Stimulated activated CD4-positive, alpha-beta T cell treated with anti-CD3 and anti-CD28 coated beads, TNF-alpha, amount 100 ng/mL, for 24 hours (primary cell): Measurements from ENCODE around the gene PDE7B.
"Not testable (repeated sequence)": the region's sequence is repeated elsewhere in the genome, so short reads cannot be mapped to it uniquely, and the experiment has no call there.

Source experiments
- DNase-seq, 3 experiments: peaks; one replicate each; pipeline ENCODE4 v3.0.0-alpha.2; 2020; ENCODE audit warnings: low read depth in 3 of 3

PDE7B gene

GRCh38 chr6:136103763-136104311 lies 252.3 kb downstream of the PDE7B start:
- no peak for DNase-seq

- DNase-seq: no peak
Observed at GRCh38 chr6:136104556-136104955, 253.1 kb downstream of the PDE7B start.

GRCh38 chr6:136105797-136106196 lies 254.3 kb downstream of the PDE7B start:
- DNase-seq: not testable (repeated sequence)

DNA sequence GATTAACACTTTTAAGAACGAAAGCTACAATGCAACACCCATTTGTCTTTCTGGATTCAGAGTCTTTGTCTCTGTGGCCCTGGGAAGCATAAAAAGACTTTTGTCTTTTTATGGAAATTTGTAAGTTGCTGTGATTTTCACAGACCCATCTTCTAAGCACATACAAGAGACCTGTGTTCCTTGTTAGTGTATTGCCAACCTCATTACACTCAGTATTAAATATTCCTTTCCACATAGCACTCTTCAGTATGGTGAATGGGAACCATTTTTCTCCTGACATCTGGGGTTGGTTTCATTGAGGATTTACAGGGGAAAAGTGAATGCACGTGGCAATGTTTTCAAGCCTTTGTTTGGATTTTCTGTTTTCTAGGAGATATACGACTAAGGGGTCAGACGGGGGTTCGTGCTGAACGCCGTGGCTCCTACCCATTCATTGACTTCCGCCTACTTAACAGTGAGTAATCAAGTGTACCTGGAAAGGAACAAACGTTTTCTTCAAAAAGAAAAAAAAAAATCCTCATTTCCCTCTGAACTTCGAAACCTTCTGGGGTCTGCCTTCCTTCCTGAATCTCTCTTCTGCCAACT lies 257.0 kb downstream of the PDE7B start:
- DNase-seq: no peak

GRCh38 chr6:136111831-136112230 lies 260.3 kb downstream of the PDE7B start:
- DNase-seq: no peak

GRCh38 chr6:136112262-136112661 lies 260.8 kb downstream of the PDE7B start:
- no peak for DNase-seq

DNA sequence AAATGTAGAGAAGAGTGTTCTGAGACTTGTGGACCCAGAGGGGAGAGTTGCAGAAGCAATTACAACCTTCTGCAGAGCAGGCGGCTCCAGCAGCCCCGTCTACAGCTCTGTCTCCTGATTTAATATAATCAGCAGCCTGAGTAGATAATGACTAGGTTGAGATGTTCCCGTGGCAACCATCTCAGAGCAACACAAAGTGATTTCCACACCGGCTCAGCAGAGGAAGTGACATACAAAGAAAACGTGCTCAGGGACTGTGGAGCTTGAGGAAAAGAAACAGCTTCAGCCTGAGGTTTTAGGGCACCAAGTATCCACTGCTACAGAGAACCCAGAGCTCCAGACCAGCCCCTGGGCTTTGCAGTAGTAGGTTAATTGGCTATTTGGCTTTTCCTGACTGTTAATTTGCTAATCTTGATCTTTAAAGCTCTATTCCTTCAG lies 262.3 kb downstream of the PDE7B start:
- no peak for DNase-seq

- DNase-seq: no peak
Observed at GRCh38 chr6:136114661-136115060, 263.2 kb downstream of the PDE7B start.

GRCh38 chr6:136115941-136116340 lies 264.4 kb downstream of the PDE7B start:
- DNase-seq: no peak

DNA sequence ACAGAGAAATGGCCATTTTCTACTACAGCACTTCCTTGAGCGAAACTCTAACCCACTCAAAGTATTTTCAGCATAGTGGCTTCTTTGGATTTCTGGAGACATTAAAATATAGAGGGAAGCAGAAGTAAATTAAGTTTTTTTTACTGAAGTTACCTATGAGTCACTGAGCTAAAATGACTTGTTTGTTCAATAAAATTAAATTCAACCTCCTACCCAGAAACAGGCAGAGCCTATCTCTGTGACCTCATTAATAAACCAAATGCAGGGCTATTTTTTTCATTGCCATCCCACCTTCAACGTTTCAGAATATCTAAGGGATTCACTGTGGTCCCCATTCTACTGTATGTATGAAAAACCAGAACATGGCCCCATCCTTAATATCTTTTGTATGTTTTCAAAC lies 265.6 kb downstream of the PDE7B start:
- DNase-seq: no peak

GRCh38 chr6:136118787-136119186 lies 267.3 kb downstream of the PDE7B start:
- no peak for DNase-seq

DNA sequence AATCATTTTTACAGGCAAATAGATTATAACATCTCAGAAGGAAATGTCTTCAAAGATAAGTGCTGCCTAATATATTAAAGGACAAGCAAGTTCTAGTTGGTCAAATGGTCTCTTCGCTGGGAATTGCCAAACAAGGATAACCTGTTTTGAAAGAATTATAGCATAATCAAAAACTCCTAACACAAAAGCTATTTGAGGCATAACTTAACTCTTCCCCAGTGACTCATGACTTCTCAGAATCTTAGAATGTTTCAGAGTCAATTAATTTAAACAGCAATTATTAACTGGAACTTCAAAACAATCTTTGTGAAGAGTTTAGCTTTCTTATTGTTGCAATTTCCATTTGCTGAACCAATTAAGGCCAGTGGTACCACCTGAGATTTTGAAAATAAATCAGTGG lies 272.0 kb downstream of the PDE7B start:
- no peak for DNase-seq

DNA sequence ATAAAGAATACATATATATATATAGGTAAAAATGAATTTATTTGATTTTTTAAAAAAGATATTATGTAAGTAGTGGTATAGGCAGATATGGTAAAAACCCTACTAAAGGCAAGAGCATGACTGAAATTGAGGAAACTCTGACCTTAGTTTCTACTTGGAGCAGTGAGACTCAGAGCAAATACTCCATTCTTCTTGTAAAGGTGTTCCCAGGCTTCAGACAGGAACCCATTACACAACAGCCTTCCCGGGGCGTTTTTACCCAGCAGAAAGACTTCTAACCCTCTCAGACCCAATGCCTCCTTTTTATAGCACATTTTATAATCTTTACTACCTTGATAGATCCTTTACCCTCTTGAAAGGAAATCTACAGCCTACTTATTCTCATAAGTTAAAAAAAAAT lies 274.1 kb downstream of the PDE7B start:
- DNase-seq: no peak

DNA sequence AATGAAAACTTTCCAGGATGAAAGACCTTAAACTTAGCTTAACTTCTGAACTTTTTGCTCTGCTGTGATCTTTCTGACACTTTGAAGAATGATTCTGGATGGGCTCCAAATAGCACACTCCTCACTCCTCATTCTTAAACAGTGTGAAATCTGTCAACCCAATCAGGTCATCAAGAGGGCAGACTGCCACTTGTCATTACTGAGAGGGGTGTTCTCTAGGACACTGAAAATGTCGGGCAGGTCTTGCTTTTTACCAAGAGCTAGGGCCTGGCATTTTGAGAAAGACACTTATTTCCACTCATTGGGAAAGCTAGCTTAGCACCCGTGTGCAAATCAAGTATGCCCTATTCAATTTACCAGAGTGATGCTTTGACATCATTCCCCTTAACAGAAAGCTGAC lies 276.4 kb downstream of the PDE7B start:
- DNase-seq: no peak

- no peak for DNase-seq
Observed at GRCh38 chr6:136129365-136129764, 277.9 kb downstream of the PDE7B start.

DNA sequence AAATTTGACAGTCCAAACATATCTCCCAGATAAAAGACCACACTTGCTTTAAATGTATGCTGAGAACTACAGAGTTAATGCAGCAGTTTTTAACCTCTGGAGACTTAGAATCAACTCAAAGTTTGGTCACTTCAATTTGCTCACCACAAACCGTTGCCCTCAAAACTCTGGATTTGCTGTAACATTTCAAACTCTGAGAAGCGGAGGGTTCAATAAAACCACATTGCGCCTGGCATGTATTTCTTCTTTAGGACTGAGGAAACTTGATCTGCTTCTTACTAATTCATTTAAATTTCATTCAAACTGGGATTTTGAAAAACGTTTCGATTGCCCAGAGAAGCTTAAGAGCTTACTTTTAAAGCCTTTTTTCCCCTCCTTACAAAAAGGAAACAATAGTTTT lies 282.8 kb downstream of the PDE7B start:
- no peak for DNase-seq

- DNase-seq: no peak
Observed at GRCh38 chr6:136134751-136135150, 283.2 kb downstream of the PDE7B start.

DNA sequence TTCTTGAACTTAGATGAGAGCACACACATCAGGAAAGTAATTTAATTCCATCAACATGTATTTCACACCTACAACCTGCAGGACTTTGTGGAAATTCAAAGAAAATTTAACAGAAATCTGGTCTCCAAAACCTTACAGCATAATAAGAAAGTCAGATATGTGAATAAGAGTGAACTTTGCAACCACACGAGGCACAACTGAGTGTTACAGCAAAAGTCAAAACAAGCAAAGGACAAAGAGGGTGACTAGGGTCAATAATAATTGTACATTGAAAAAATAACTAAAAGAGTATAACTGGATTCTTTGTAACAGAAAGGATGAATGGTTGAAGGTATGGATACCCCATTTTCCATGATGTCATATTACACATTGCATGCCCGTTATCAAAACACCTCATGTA lies 284.8 kb downstream of the PDE7B start:
- DNase-seq: no peak

GRCh38 chr6:136137008-136137692 lies 285.6 kb downstream of the PDE7B start:
- DNase-seq: no peak

DNA sequence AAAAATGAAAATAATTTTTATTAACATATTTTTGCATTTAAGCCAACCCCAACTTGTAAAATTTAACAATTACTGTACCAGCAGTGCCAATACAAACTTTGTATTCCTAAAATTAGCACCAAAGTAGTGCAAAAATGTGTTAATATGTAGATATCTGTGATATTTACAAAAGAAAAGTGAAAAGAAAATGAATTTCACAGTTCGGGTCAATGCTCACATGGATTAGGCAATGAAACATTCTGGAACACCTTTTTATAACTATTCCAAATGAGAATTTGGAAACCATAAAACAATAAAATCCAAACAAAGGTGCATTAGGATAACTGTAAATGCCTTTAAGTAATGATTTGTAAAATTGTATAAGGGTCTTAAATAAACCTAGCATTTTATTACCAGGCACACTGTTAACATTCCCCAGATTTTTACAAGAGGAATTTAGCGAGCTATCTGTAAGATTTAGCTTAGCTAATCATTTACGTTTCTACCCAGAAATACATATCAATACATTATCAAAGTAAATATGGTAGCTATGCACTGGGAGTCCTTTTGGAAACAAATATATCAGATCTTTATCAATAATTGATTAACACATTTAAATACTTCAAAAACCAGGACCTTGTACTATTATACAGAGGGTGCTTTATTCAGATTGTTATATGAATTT lies 286.4 kb downstream of the PDE7B start:
- DNase-seq: no peak

DNA sequence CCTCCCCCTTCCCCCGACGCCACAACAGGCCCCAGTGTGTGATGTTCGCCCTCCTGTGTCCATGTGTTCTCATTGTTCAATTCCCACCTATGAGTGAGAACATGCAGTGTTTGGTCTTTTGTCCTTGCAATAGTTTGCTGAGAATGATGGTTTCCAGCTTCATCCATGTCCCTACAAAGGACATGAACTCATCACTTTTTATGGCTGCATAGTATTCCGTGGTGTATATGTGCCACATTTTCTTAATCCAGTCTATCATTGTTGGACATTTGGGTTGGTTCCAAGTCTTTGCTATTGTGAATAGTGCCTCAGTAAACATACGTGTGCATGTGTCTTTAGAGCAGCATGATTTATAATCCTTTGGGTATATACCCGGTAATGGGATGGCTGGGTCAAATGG lies 287.6 kb downstream of the PDE7B start:
- DNase-seq: not testable (repeated sequence)

DNA sequence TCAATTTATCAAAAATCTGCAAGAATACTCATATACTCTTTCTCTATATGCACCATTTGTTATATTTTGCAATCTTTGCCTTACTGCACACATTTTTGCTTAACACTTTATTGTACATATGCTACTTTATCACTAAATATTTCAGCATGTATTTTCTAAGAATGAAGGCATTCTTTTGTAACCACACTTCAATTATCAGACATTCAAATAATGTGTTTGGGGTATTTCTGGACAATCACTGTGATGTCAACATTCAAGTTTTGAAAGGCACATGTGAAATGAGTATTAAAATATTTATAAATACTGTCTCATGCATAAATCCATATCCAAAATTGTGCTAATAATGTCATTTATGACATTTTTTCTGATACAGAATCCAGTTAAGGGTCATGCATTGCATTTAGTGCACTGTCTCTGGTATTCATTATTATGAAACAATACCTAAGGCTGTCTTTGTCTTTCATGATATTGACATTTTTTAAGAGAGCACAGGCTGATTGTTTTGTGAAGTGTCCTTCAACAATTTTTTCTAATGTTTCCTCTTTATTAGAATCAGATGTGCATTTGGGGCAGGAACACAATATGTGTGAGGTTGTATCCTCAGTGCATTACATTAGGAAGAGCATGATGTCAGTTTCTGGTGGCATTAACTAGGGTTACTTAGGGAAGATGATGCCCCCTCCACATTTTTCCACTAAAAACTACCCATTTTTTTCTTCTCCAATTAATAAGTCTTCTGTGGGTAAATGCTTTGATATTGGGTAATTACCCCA lies 292.9 kb downstream of the PDE7B start:
- no peak for DNase-seq
